ENCODE data around the gene DENND1A. TPM values are rescaled to one million over a fixed set of nuclear protein-coding genes. Genes with fewer than 3 reads are reported as not detected.

Gene DENND1A
- total and polyA plus RNA-seq, 5 experiments from 2014 or later = 2.6 to 14.3 (median 5.3) TPM

DNA sequence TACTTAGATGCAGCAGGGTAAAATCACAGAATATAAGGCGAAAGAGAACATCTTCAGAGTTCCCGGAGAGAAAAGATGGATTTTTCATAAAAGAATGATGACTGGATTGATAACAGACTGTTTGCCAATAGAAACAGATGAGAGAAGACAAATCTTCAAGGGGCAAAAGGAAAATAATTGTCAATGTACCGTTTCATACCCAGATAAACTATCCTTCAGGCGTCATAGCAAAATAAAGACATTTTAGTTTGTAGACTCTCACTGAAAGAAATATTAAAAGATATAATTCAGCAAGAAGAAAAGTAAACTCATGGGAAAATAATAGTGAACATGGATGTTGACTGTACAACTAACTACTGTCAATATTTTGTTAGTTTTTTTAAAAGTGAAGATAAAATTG lies 399.7 kb downstream of the DENND1A start:
- no peak for ATAC-seq
- peaks cover 34 to 51% (median 43%) of the 10 kb centered on the region in 3 donors for H3K36me3 Mint-ChIP-seq
- no peak for DNase-seq
- H3K27me3 Mint-ChIP-seq = no peaks in the 10 kb centered on the region
- H3K4me3 Mint-ChIP-seq = no peak overlapping the region
- peaks cover 0 to 2% (median 0%) of the 10 kb centered on the region in 4 donors for H3K4me1 Mint-ChIP-seq
- no peak overlapping the region for H3K27ac Mint-ChIP-seq
- H3K9me3 Mint-ChIP-seq = peaks cover 0 to 37% (median 12%) of the 10 kb centered on the region in 9 donors
- POLR2A ChIA-PET = no interaction called here

DNA sequence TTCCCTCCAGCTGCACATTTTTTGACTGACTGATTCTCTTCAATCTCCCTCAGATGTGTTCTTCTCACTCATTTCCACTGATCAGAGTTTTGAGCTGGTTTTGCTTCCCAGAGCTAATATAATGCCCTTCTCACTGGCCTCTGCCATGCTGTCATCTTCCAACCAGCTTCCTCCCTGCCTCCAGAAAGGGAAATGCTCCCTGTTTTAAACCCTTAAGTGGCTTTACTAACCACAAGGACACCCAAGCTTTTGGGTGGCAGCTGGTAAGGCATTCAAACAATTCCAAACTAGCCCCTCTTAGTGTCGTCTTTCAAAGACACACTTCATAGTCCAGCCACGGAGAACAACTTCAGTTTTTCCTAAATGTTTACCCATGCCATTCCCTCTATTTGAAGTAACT lies 401.4 kb downstream of the DENND1A start:
- Mint-ChIP-seq H3K27ac (no peak overlapping the region), H3K9me3 (peaks cover 0 to 30% (median 10%) of the 10 kb centered on the region in 9 donors), H3K4me3 (no peak overlapping the region), H3K36me3 (peaks cover 23 to 34% (median 30%) of the 10 kb centered on the region in 3 donors), H3K27me3 (no peaks in the 10 kb centered on the region), H3K4me1 (no peaks in the 10 kb centered on the region)
- ATAC-seq (no peak), DNase-seq (no peak)
- POLR2A ChIA-PET = no interaction called here

DNA sequence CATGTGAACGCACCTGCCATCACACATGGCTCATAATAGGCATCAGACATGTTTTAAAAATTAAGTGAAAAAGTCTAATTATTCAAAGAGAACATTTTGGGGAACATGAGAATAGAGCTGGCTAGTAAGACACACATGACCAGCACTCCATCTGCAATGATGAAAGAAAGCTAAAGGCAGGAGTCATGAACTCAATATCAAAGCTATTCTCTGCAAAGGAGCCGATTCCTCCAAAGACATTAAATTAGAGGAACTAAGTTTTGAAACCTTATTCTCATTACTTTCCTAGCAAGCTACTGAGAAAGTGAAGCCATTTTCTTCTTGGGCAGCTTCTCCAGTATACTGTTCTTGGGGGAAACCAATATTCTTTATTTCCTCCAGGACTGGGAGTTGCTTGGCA lies 401.9 kb downstream of the DENND1A start:
- H3K4me1 Mint-ChIP-seq = no peaks in the 10 kb centered on the region
- H3K9me3 Mint-ChIP-seq = peaks cover 0 to 30% (median 10%) of the 10 kb centered on the region in 9 donors
- ATAC-seq (no peak), DNase-seq (no peak)
- POLR2A ChIA-PET = no interaction called here
- no peaks in the 10 kb centered on the region for H3K27me3 Mint-ChIP-seq
- H3K4me3 Mint-ChIP-seq = no peak overlapping the region
- no peak overlapping the region for H3K27ac Mint-ChIP-seq
- peaks cover 21 to 31% (median 30%) of the 10 kb centered on the region in 3 donors for H3K36me3 Mint-ChIP-seq

DNA sequence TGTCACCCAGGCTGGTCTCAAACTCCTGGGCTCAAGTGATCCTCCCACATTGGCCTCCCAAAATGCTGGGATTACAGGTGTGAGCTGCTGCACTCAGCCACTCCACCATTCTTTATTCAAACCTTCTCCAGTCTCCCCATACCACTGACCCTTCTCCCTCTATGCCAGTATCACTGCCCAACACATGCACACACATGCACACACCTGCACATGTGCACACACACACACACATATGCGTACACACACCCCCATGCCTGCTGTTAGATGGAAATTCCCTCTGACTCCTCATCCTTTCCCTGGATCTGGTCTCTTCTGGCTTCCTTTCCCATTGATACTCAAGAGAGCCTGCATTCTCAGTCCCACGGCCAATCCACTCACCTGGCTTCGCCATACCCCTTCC lies 404.0 kb downstream of the DENND1A start:
- ATAC-seq = no peak
- Mint-ChIP-seq H3K4me3 (no peak overlapping the region), H3K9me3 (peaks cover 0 to 15% (median 5%) of the 10 kb centered on the region in 9 donors), H3K27ac (no peak overlapping the region), H3K4me1 (no peaks in the 10 kb centered on the region), H3K27me3 (no peaks in the 10 kb centered on the region), H3K36me3 (peaks cover 8 to 13% (median 11%) of the 10 kb centered on the region in 3 donors)
- POLR2A ChIA-PET = no interaction called here
- DNase-seq = no peak

DNA sequence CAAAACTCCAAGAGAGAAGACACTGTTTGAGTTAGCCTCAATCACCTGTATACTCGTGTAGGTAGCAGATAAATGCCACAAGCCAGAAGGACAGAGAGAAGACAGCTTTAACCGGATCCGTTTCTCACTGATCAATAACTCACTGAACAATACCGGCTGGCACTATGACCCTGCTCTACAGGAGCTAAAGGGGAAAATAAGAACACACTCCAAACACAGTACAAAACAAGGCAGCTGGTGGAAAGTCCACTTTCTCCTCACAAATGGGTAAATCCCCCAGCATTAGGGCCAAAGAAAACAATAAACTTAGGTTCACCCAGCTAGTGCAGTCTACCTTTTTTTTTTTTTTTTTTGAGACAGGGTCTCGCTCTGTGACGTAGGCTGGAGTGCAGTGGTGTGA lies 404.5 kb downstream of the DENND1A start:
- Mint-ChIP-seq H3K9me3 (peaks cover 0 to 13% (median 5%) of the 10 kb centered on the region in 9 donors), H3K4me3 (no peak overlapping the region), H3K27ac (no peak overlapping the region), H3K36me3 (peaks cover 8 to 13% (median 11%) of the 10 kb centered on the region in 3 donors), H3K27me3 (no peaks in the 10 kb centered on the region), H3K4me1 (no peaks in the 10 kb centered on the region)
- ATAC-seq (no peak), DNase-seq (no peak)
- POLR2A ChIA-PET = no interaction called here

DNA sequence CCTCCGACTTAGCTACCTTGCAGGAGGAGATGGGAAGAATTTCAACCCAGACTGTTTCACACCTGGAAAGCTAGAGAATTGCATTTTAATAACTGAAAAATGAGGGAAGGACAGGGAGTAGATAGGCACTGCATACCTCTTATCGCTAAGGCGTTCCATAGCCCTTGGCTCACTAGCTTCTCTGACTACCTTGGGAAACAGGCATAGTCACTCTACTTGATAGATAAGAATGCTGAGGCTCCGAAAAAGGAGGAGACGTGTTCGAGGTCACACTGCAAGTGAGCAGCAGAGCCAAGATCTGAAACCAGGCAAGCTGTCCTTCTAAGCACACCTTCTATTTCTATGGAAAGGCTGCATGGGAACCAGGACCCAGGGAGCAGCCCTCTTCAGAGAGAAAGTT lies 405.1 kb downstream of the DENND1A start:
- POLR2A ChIA-PET = no interaction called here
- no peak for DNase-seq
- Mint-ChIP-seq H3K4me3 (no peak overlapping the region), H3K9me3 (peaks cover 0 to 7% (median under 1%) of the 10 kb centered on the region in 9 donors), H3K4me1 (no peaks in the 10 kb centered on the region), H3K36me3 (peaks cover 4 to 8% (median 6%) of the 10 kb centered on the region in 3 donors), H3K27ac (no peak overlapping the region), H3K27me3 (no peaks in the 10 kb centered on the region)
- ATAC-seq = no peak

DNA sequence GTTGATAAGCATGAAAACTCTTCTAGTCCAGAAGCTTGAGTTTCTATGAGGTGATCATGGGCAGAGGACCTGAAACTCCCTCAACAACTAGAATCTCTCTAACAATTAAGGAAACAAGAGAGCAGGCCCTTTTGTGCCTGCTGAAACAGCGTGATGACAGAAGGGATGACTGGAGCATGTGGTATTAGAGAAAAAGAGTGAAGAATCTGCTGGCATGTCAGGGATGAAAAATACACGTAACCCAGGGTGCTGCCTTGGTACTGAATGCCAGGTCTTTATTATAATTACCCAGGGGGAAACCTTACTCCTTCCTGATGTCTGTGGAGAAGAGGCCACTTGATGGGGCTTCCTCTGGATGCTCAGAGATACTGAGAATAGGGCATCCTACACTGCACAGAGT lies 406.1 kb downstream of the DENND1A start:
- POLR2A ChIA-PET = interaction anchor here (0.6 kb wide), 1 partner anchor 182 kb away, joined by 3 read pairs; no protein-coding TSS in a partner anchor
- no peak overlapping the region for H3K4me3 Mint-ChIP-seq
- H3K27me3 Mint-ChIP-seq = no peaks in the 10 kb centered on the region
- DNase-seq (no peak), ATAC-seq (no peak)
- no peak overlapping the region for H3K27ac Mint-ChIP-seq
- H3K4me1 Mint-ChIP-seq = peaks cover 0 to 2% (median 0%) of the 10 kb centered on the region in 4 donors
- H3K9me3 Mint-ChIP-seq = no peaks in the 10 kb centered on the region
- peaks cover 0 to 3% (median 0%) of the 10 kb centered on the region in 3 donors for H3K36me3 Mint-ChIP-seq

DNA sequence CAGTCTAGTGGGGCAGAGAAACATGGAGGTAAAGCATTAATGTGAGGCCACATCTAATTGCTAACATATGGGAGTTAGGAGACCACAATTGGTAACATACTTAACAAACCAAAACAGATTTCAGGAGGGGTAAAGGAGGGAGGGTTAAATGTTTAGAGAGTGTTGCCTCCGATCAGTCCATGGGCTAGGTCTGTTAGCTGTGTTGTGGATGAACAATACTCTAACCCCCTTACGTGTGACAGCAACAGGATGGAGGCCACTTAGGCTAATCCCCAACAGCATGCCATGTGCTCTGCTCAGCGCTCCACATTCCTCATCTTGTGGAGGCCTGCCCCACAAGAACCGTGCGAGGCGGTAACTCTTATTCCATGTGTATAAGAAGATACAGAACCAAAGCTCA lies 406.9 kb downstream of the DENND1A start:
- Mint-ChIP-seq H3K4me1 (peaks cover 0 to 2% (median 0%) of the 10 kb centered on the region in 4 donors), H3K9me3 (no peaks in the 10 kb centered on the region), H3K4me3 (no peak overlapping the region), H3K36me3 (no peaks in the 10 kb centered on the region), H3K27ac (no peak overlapping the region), H3K27me3 (no peaks in the 10 kb centered on the region)
- ATAC-seq = no peak
- POLR2A ChIA-PET = interaction anchor here (0.6 kb wide), 1 partner anchor 181 kb away, joined by 3 read pairs; no protein-coding TSS in a partner anchor
- no peak for DNase-seq

DNA sequence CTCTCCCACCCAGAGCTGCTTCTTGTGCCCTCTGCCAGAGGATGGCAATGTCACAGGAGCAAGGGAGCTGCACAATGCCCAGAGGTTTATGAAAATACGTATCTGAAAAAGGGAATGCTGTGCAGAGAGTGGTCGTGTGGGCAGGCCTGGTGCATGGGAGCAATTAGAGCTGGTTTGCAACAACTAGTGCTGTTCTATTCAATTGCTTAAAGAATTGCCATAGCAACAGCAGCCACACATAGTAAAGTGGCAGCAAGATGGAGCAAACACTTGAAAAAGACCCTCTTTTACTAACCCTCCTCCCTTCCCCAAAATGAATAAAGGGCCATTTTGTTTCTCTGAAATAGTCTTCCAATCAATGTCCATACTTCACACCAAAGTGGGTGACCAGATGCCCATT lies 407.7 kb downstream of the DENND1A start:
- Mint-ChIP-seq H3K4me3 (no peak overlapping the region), H3K9me3 (no peaks in the 10 kb centered on the region), H3K27me3 (no peaks in the 10 kb centered on the region), H3K4me1 (peaks cover 0 to 2% (median 0%) of the 10 kb centered on the region in 4 donors), H3K27ac (no peak overlapping the region), H3K36me3 (no peaks in the 10 kb centered on the region)
- POLR2A ChIA-PET = no interaction called here
- no peak for DNase-seq
- ATAC-seq = no peak

DNA sequence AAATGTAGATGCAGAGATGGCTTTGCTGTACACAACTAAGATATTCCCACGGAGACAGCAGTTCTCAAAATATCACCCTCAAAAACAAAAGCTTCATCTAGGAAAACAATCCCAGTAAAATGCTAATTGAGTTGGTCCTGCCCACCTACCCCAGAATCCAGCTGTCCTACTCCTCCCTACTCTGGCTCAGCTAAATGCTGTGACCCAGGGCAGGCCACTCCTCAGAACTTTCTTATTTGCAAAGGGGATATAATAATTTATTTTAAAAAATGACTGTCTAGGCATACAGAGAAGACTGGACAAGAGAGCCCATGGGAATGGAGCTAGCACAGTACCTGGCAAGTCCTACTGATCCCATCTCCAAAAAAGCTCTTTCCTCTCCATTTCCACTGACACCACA lies 411.6 kb downstream of the DENND1A start:
- H3K9me3 Mint-ChIP-seq = peaks cover 0 to 2% (median 0%) of the 10 kb centered on the region in 9 donors
- ATAC-seq = no peak
- peaks cover 0 to 5% (median 0%) of the 10 kb centered on the region in 3 donors for H3K36me3 Mint-ChIP-seq

DNA sequence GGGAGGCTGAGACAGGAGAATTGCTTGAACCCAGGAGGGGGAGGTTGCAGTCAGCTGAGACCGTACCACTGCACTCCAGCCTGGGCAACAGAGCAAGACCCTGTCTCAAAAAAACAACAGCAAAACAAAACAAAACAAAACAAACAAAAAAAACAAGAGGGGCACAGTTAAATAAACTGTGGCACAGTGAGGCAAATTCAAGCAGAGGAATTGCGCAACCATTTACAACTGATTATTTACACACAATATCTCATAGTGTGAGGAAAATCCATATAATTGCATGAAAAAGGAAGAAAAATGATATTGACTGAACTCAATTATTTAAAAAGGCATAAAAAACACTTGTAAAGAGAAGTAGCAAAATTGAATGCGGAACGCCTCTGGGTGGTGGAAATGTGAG lies 412.4 kb downstream of the DENND1A start:
- Mint-ChIP-seq H3K36me3 (peaks cover 0 to 9% (median 0%) of the 10 kb centered on the region in 3 donors), H3K9me3 (peaks cover 0 to 2% (median 0%) of the 10 kb centered on the region in 9 donors), H3K27me3 (no peaks in the 10 kb centered on the region), H3K4me1 (peaks cover 0 to 8% (median 0%) of the 10 kb centered on the region in 4 donors), H3K4me3 (no peak overlapping the region), H3K27ac (no peak overlapping the region)
- POLR2A ChIA-PET = no interaction called here
- ATAC-seq = no peak
- DNase-seq = no peak

More for the DNA sequence above, 411.6 kb downstream of the DENND1A start:
- peaks cover 0 to 8% (median 0%) of the 10 kb centered on the region in 4 donors for H3K4me1 Mint-ChIP-seq
- POLR2A ChIA-PET = no interaction called here
- no peak overlapping the region for H3K4me3 Mint-ChIP-seq
- H3K27ac Mint-ChIP-seq = no peak overlapping the region
- H3K27me3 Mint-ChIP-seq = no peaks in the 10 kb centered on the region
- DNase-seq = no peak

DNA sequence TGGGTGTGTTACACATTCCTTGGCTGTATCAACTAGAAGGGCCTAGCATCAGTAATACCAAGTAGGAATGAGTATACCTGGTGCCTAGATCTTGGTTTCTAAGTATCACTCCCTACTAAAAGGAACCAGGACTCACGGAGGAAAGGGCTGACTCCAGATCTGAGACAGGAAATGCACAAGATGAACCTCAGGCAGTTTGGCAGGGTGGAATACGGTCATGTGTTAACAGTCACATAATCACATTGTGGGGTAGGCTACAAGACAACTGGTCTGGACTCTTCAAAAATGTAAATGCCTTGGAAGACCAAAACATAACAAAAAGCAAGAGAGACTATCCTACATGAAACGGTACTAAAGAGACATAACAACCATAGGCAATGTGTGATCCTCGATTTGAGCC lies 415.2 kb downstream of the DENND1A start:
- Mint-ChIP-seq H3K36me3 (peaks cover 0 to 12% (median 3%) of the 10 kb centered on the region in 3 donors), H3K27ac (no peak overlapping the region), H3K4me1 (peaks cover 0 to 8% (median 0%) of the 10 kb centered on the region in 4 donors), H3K27me3 (no peaks in the 10 kb centered on the region), H3K4me3 (no peak overlapping the region), H3K9me3 (peaks cover 0 to 2% (median 0%) of the 10 kb centered on the region in 9 donors)
- DNase-seq (no peak), ATAC-seq (no peak)
- POLR2A ChIA-PET = no interaction called here

DNA sequence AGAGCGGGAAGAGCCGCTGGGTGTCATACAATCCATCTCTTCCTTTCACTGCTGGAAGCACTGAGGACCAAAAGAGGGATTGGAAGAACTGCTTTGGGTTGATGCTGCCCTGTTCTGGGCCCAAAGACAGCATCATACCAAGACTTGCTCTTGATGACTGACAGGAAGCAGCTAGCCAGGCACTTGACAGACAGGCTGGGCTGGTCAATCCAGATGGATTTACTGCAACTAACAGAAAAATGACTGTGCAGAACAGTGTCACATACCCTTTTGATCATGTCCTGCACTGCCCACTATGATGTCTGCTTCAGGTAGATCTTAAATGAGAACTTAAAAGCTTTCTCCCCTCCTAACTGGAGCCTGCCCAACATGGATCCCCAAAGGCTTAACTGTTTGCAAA lies 416.4 kb downstream of the DENND1A start:
- ATAC-seq (no peak), DNase-seq (no peak)
- no peak overlapping the region for H3K4me3 Mint-ChIP-seq
- H3K4me1 Mint-ChIP-seq = peaks cover 0 to 6% (median 0%) of the 10 kb centered on the region in 4 donors
- H3K9me3 Mint-ChIP-seq = peaks cover 0 to 2% (median 0%) of the 10 kb centered on the region in 9 donors
- H3K27ac Mint-ChIP-seq = no peak overlapping the region
- H3K27me3 Mint-ChIP-seq = no peaks in the 10 kb centered on the region
- POLR2A ChIA-PET = no interaction called here
- H3K36me3 Mint-ChIP-seq = peaks cover 0 to 12% (median 4%) of the 10 kb centered on the region in 3 donors
